Measurements from ENCODE around the gene METRNL.
"Not testable (repeated sequence)": the region's sequence is repeated elsewhere in the genome, so short reads cannot be mapped to it uniquely, and the experiment has no call there.

METRNL gene

DNA sequence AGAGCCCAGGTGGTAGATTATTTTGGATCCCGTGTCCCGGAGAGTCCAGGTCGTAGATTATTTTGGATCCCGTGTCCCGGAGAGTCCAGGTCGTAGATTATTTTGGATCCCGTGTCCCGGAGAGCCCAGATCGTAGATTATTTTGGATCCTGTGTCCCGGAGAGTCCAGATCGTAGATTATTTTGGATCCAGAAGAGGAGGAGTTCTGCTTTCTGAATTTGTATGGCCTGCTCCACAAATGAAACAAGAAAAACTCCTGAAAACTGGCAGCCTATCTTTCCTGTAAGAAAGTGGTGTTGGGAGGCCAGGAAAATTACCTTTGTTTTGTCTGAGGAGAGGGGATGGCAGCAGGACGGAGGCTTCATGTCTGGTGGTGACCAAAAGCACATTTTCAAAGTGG is 42.1 kb downstream of the METRNL start:
- not testable (repeated sequence) for H3K27me3 ChIP-seq (ENCODE audit: control insufficient read depth, insufficient read depth, low read length); H3K36me3 ChIP-seq (ENCODE audit: control insufficient read depth, insufficient read depth, low read length); H3K4me3 ChIP-seq (ENCODE audit: low read length); H3K4me1 ChIP-seq (ENCODE audit: control insufficient read depth, insufficient read depth, low read length); H3K9me3 ChIP-seq (ENCODE audit: control insufficient read depth, low read length); H3K9ac ChIP-seq (ENCODE audit: low read length)

DNA sequence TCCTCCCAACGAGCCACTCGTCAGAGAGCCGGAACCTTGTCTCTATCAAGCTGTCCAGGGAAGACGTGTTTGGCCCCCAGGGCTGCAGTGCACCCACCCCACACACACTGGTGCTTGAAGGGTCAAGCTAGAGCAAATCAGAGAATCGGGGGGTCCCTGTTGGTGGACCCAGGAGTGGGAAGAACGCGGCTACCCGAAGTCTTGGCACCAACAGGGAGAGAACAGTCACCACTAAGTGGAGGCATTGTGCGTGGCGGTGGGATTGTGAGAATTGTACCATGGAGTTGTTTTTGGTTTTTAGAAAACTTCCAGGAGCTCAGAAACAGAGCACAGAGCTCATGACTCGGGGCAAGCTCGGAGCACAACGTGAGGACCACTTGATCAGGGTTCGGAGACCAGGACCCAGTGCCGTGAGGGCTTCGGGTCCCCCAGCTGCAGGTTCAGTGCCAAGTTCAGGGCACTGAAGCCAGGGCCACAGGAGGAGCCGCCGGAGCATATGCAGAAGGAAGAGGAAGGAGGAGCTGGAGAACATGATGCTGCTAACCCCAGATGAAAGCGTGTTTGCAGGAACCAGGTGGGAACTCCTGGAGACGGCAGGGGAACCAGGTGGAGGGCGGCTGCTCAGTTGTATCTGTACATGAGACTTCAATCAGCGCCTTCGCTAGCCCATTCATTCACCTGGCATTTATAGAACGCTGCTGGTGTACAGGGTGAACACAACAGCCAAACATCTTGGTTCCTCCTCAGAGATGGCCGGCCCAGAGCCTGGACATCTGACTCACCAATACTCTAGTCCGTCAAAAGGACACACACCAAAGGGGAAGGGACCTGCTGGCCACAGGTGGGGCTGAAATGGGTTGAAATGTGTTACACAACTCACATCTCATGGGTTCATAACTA is 42.8 kb downstream of the METRNL start:
- Histone ChIP-seq H3K9me3 (ENCODE audit: control insufficient read depth, low read length) (no peaks in the 10 kb centered on the region), H3K4me1 (ENCODE audit: control insufficient read depth, insufficient read depth, low read length) (peaks cover 7% of the 10 kb centered on the region), H3K4me3 (ENCODE audit: low read length) (no peak overlapping the region), H3K27me3 (ENCODE audit: control insufficient read depth, insufficient read depth, low read length) (peaks cover 6% of the 10 kb centered on the region), H3K36me3 (ENCODE audit: control insufficient read depth, insufficient read depth, low read length) (no peaks in the 10 kb centered on the region), H3K9ac (ENCODE audit: low read length) (no peak overlapping the region)

DNA sequence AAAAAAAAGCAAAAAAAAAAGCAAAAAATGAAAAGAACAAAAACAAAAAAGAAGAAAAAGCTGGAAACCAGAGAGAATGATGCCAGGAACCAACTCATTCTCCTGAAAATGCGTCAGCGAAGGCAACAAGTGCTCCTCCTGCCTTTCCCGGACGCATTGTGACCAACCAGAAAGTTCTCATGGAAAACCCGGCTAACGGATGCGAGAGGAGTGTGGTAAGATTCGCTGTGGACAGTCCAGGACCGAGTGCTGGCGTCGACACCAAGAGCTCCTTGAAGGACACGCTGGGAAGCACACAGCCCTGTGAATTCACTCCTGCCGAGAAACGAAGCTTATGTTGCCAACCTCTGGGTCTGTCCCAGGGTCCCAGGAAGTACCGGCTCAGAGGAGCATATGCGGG is 43.4 kb downstream of the METRNL start:
- no peaks in the 10 kb centered on the region for H3K36me3 ChIP-seq (ENCODE audit: control insufficient read depth, insufficient read depth, low read length)
- H3K4me1 ChIP-seq (ENCODE audit: control insufficient read depth, insufficient read depth, low read length): peaks cover 7% of the 10 kb centered on the region
- H3K27me3 ChIP-seq (ENCODE audit: control insufficient read depth, insufficient read depth, low read length): peaks cover 6% of the 10 kb centered on the region
- H3K4me3 ChIP-seq (ENCODE audit: low read length): no peak overlapping the region
- H3K9ac ChIP-seq (ENCODE audit: low read length): no peak overlapping the region
- H3K9me3 ChIP-seq (ENCODE audit: control insufficient read depth, low read length): no peaks in the 10 kb centered on the region

DNA sequence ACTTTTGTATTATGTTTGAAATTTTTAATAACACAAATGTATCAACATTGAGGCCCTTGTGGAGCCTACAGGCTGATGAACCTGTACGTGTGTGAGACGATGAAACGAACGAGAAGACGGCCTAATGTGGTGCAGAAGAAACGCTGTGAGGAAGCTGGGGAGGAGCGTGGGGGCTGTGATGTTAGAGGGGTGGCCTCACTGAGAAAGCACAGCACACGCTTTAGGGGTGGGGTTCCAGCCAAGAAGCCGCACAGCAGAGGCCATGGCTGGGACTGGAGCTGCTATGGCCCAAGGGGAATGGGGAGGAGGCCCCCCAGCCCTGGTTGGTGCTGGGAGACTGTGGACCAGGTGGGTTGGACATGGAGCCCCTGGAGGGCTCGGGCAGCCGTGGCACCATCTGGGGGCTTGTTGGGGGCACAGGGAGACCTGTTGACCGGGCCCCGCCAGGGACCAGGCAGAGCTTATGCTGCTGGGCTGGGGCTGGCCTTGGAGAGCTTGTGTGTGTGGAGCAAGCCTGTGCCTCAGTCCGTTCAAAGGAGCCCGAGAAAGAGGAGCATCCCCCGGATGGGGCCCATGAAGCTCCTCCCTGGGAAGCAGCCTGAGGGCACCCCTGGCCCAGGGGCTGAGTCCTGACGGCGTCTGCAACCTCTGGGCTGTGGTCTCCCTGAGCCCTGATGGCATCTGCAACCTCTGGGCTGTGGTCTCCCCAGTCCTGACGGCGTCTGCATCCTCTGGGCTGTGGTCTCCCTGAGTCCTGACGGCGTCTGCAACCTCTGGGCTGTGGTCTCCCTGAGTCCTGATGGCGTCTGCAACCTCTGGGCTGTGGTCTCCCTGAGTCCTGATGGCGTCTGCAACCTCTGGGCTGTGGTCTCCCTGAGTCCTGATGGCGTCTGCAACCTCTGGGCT is 44.7 kb downstream of the METRNL start:
- Histone ChIP-seq H3K27me3 (ENCODE audit: control insufficient read depth, insufficient read depth, low read length) (peaks cover 8% of the 10 kb centered on the region), H3K4me1 (ENCODE audit: control insufficient read depth, insufficient read depth, low read length) (peaks cover 2% of the 10 kb centered on the region), H3K36me3 (ENCODE audit: control insufficient read depth, insufficient read depth, low read length) (no peaks in the 10 kb centered on the region), H3K9me3 (ENCODE audit: control insufficient read depth, low read length) (no peaks in the 10 kb centered on the region), H3K4me3 (ENCODE audit: low read length) (no peak overlapping the region), H3K9ac (ENCODE audit: low read length) (no peak overlapping the region)

DNA sequence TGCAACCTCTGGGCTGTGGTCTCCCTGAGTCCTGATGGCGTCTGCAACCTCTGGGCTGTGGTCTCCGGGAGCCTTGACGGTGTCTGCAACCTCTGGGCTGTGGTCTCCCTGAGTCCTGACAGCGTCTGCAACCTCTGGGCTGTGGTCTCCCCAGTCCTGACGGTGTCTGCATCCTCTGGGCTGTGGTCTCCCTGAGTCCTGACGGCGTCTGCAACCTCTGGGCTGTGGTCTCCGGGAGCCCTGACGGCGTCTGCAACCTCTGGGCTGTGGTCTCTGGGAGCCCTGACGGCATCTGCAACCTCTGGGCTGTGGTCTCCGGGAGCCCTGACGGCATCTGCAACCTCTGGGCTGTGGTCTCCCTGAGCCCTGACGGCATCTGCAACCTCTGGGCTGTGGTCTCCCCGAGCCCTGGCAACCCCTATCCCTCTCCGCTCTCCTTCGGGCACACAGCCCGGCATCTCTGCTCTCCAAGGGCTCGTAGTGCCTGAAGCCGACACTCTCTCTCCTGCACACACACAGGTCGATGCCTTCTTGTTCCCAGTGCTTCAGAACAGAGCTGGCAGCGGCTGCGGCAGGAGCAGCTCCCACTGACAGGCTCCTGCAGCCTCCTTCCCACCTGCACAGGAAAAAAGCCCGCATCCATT is 45.6 kb downstream of the METRNL start:
- no peak overlapping the region for H3K9ac ChIP-seq (ENCODE audit: low read length)
- H3K4me1 ChIP-seq (ENCODE audit: control insufficient read depth, insufficient read depth, low read length): no peaks in the 10 kb centered on the region
- peaks cover 8% of the 10 kb centered on the region for H3K27me3 ChIP-seq (ENCODE audit: control insufficient read depth, insufficient read depth, low read length)
- H3K4me3 ChIP-seq (ENCODE audit: low read length): no peak overlapping the region
- no peaks in the 10 kb centered on the region for H3K9me3 ChIP-seq (ENCODE audit: control insufficient read depth, low read length)
- no peaks in the 10 kb centered on the region for H3K36me3 ChIP-seq (ENCODE audit: control insufficient read depth, insufficient read depth, low read length)

DNA sequence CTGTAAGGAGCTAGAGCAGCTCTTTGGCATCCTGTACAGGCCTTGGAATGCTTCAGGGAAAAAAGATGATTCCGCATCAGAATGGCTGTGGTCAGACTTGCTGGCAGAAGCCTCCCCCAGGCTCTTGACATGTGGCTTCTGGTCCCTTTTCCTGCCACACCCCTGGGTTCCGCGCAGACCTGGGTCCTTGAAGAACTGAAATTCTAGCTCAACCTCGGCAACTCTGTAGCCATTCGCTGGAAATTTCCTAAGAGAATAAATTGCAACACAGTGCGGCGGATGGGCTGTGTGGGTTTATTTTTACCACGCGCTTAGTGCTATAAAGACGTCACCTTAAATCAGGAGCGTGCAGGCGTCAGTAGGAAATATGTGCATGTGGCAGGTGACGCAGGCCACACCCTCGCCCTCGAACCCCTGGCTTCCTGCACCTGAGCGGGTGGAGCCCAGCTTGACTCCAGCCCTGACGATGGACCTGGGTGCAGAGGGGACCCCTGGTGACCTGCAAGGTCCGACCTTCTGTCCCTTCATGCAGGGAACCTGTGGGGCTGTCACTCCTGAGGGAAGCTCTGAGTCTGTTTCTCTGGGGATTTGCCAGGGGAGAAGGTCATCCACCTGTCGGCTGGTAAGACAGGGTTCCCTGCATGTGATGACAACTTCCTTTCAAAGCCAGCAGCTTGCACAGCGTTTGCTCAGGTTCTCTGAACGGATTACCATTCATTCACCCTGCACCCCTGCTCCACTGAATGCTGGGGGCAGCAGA is 46.3 kb downstream of the METRNL start:
- Histone ChIP-seq H3K9me3 (ENCODE audit: control insufficient read depth, low read length) (no peaks in the 10 kb centered on the region), H3K36me3 (ENCODE audit: control insufficient read depth, insufficient read depth, low read length) (no peaks in the 10 kb centered on the region), H3K4me1 (ENCODE audit: control insufficient read depth, insufficient read depth, low read length) (no peaks in the 10 kb centered on the region), H3K27me3 (ENCODE audit: control insufficient read depth, insufficient read depth, low read length) (peaks cover 8% of the 10 kb centered on the region), H3K9ac (ENCODE audit: low read length) (no peak overlapping the region), H3K4me3 (ENCODE audit: low read length) (no peak overlapping the region)

DNA sequence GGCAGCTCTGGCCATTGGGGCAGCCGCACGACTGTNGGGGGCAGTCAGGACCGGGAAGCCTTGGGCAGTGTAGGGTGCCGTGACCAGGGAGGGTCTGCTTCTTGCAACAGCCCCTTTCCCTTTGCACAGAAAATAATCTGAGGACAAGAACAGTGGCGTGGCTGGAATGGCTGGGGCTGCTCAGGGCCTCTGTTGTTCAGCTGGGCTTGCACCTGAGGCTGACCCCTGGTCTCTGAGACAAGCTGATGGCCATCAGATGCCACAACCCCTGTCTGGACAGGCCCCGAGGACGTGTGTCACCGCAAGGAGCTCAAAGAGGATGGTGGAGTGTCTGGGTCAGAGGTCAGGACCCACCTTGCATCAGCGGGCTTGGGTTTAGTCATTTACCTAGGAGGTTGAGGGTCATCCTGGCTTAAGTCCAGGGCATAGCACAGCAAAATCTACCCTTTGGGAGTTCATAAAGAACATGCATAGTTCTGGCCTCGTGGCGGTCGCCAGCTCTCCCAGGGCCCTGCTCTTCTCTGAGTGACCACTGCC is 46.9 kb downstream of the METRNL start:
- H3K4me1 ChIP-seq (ENCODE audit: control insufficient read depth, insufficient read depth, low read length): no peaks in the 10 kb centered on the region
- H3K27me3 ChIP-seq (ENCODE audit: control insufficient read depth, insufficient read depth, low read length): peaks cover 8% of the 10 kb centered on the region
- no peaks in the 10 kb centered on the region for H3K36me3 ChIP-seq (ENCODE audit: control insufficient read depth, insufficient read depth, low read length)
- no peaks in the 10 kb centered on the region for H3K9me3 ChIP-seq (ENCODE audit: control insufficient read depth, low read length)
- no peak overlapping the region for H3K9ac ChIP-seq (ENCODE audit: low read length)
- H3K4me3 ChIP-seq (ENCODE audit: low read length): no peak overlapping the region

DNA sequence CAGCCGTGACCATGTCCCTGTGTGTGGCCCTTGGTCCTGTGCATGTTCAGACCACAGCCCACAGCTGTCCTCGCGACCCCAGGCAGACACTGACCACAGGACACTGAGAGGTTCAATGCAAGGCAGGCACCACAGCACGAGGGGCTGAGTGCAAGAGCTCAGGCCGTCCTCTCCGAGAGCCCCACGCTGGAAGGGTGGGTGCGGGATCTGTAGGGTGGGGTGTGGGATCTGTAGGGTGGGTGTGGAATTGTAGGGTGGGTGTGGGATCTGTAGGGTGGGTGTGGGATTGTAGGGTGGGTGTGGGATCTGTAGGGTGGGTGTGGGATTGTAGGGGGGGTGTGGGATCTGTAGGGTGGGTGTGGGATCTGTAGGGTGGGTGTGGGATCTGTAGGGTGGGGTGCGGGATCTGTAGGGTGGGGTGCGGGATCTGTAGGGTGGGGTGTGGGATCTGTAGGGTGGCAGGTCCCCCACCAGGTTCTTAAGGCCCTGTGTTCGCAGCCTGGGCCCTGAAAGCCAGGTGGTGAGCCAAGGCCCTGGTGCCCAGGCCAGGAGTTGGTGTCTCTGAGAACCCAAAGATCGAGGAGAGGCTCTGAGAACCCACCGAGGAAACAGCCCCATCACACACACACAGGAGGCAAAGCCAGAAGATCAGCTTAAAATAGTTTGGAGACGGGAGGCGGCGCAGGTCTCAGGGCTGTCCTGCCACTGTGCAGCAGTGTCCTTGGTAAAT is 48.2 kb downstream of the METRNL start:
- no peak overlapping the region for H3K4me3 ChIP-seq (ENCODE audit: low read length)
- H3K9me3 ChIP-seq (ENCODE audit: control insufficient read depth, low read length): no peaks in the 10 kb centered on the region
- H3K9ac ChIP-seq (ENCODE audit: low read length): no peak overlapping the region
- peaks cover 8% of the 10 kb centered on the region for H3K27me3 ChIP-seq (ENCODE audit: control insufficient read depth, insufficient read depth, low read length)
- no peaks in the 10 kb centered on the region for H3K36me3 ChIP-seq (ENCODE audit: control insufficient read depth, insufficient read depth, low read length)
- no peaks in the 10 kb centered on the region for H3K4me1 ChIP-seq (ENCODE audit: control insufficient read depth, insufficient read depth, low read length)

DNA sequence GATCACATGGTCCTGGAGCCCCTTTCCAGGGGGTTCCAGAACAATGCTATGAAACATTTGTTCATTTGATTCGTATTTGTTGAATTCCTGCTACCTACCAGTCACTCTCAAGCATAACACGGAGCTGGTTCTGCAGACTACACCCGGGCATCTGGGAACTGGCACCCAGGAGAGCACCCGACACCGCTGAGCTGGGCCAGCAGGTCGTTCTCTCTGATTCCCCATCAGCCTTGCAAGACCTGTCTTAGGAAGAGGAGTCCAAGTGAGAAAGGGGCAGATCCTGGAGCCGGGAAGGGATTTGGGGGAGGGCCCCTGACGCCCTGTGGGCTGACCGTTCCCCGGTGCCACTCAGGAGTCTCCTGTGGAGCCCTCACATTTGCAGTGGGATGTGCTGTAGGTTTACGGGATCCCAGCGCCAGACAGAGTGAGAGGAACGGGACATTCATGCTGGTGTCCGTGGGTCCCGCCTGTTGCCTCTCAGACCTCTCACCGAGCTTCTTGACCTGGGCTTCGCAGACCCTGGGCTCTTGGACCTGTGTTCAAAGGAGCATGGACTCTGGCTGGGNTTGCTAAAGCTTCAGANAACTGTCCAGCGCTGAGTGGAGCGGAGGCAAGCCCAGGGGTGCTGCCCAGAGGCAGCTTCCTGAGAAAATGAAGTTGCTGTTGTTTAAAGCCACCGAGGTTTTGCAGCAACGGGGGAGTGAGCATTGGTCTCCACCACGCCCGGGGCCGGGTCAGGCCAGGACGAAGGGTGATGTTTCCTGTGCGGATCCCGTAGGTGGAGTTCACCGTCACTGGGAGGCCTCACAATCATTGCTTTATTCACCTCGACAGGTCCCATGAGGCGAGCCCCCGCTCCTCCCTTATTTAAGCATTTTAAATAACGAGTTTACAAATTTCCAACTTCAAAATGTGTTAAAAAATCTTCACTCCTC is 49.2 kb downstream of the METRNL start:
- Histone ChIP-seq H3K36me3 (ENCODE audit: control insufficient read depth, insufficient read depth, low read length) (no peaks in the 10 kb centered on the region), H3K4me1 (ENCODE audit: control insufficient read depth, insufficient read depth, low read length) (no peaks in the 10 kb centered on the region), H3K9me3 (ENCODE audit: control insufficient read depth, low read length) (no peaks in the 10 kb centered on the region), H3K9ac (ENCODE audit: low read length) (no peak overlapping the region), H3K4me3 (ENCODE audit: low read length) (no peak overlapping the region), H3K27me3 (ENCODE audit: control insufficient read depth, insufficient read depth, low read length) (peaks cover 8% of the 10 kb centered on the region)

DNA sequence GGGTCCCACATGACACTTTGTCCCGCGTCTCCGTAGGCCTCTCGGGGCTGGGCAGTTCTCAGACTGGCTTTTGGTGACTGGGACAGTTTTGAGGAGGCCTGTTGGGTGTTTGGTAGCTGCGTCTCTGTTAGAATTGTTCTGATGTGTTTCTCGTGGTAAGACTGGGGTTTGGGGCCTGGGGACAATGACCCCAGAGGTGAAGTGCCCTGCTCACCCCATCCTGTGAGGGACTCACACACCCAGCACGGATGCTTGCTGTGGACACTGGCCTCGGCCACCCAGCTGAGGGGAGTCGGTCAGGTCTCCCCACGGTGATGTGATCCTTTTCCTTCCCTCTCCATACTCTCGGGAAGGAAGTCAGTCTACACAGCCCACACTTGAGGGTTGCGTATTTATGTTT is 50.3 kb downstream of the METRNL start:
- Histone ChIP-seq H3K36me3 (ENCODE audit: control insufficient read depth, insufficient read depth, low read length) (no peaks in the 10 kb centered on the region), H3K9me3 (ENCODE audit: control insufficient read depth, low read length) (no peaks in the 10 kb centered on the region), H3K27me3 (ENCODE audit: control insufficient read depth, insufficient read depth, low read length) (peaks cover 8% of the 10 kb centered on the region), H3K4me1 (ENCODE audit: control insufficient read depth, insufficient read depth, low read length) (no peaks in the 10 kb centered on the region), H3K4me3 (ENCODE audit: low read length) (no peak overlapping the region), H3K9ac (ENCODE audit: low read length) (no peak overlapping the region)

All from mucosa of stomach (tissue), 1 donor.